IMR-90 (cell line): ENCODE data around the gene ROBO3. TPM values are rescaled to one million over a fixed set of nuclear protein-coding genes. Genes with fewer than 3 reads are reported as not detected.
A peak's percentile ranks its signal among the peaks of the same experiment; 100 is the strongest.

Experiments used
- ATAC-seq: fragments of 200-7000 bp; cut with Tn5 transposase; 2 replicates; pipeline ENCODE4 v1.9.1; 2020; ENCODE audit warnings: low read depth, mild to moderate bottlenecking, moderate library complexity
- BruUV-seq: library from RNA; stranded (reverse); fragments of 400-500 nt; replicated peaks from 2 replicates; lab custom pipeline; 2021; lab: Mats Ljungman, UMichigan
- CTCF ChIA-PET: fragments of 300-600 bp; formaldehyde crosslinking; extraction: SDS; loops from one replicate; lab custom pipeline; 2021; ENCODE audit warnings: antibody characterized with exemption; lab: Yijun Ruan, JAX
- POLR2A ChIA-PET: fragments of 300-600 bp; sonication (Branson Sonifier 250); formaldehyde crosslinking; loops from one replicate; lab custom pipeline; 2022; ENCODE audit warnings: antibody characterized with exemption; ENCODE audit not compliant: unreplicated experiment; lab: Charles Lee
- DNase-seq: peaks from one replicate; pipeline ENCODE4 v3.0.0; 2013
- H2AFZ ChIP-seq: replicated peaks from 2 replicates; pipeline ENCODE3; 2013; ENCODE audit warnings: low read length, mild to moderate bottlenecking; ENCODE audit not compliant: poor library complexity
- H2AK5ac ChIP-seq: 2 replicates; pipeline ENCODE4 v1.6.1; 2013; ENCODE audit warnings: low read depth, low read length, inconsistent platforms
- H2AK9ac ChIP-seq: replicated peaks from 2 replicates; pipeline ENCODE3; 2013; ENCODE audit warnings: mild to moderate bottlenecking, low read depth, low read length, moderate library complexity; ENCODE audit not compliant: poor library complexity
- H2BK120ac ChIP-seq: 2 replicates; pipeline ENCODE4 v1.6.1; 2013; ENCODE audit warnings: low read depth, low read length, inconsistent platforms
- H2BK15ac ChIP-seq: 3 replicates; pipeline ENCODE4 v1.6.1; 2013; ENCODE audit warnings: low read depth, low read length, inconsistent platforms
- H2BK20ac ChIP-seq: 2 replicates; pipeline ENCODE4 v1.6.1; 2013; ENCODE audit warnings: low read depth, mild to moderate bottlenecking, inconsistent platforms, low read length, moderate library complexity
- H2BK5ac ChIP-seq: 2 replicates; pipeline ENCODE4 v1.6.1; 2013; ENCODE audit warnings: mild to moderate bottlenecking, low read depth, low read length, inconsistent platforms; ENCODE audit not compliant: poor library complexity, severe bottlenecking
- H3K14ac ChIP-seq: replicated peaks from 2 replicates; pipeline ENCODE4 v1.6.1; 2013; ENCODE audit warnings: low read depth, low read length, inconsistent platforms
- H3K18ac ChIP-seq: 2 replicates; pipeline ENCODE4 v1.6.1; 2013; ENCODE audit warnings: low read depth, low read length, control low read depth
- H3K23ac ChIP-seq: 2 replicates; pipeline ENCODE4 v1.6.1; 2013; ENCODE audit warnings: low read depth, low read length, inconsistent platforms
- H3K27ac ChIP-seq: 2 replicates; pipeline ENCODE4 v1.5.1; 2013; ENCODE audit warnings: mild to moderate bottlenecking, control low read depth, low read length; ENCODE audit not compliant: insufficient read depth
- H3K27me3 ChIP-seq: 2 replicates; pipeline ENCODE4 v1.6.1; 2013; ENCODE audit warnings: low read length; ENCODE audit not compliant: control insufficient read depth, insufficient read depth
- H3K36me3 ChIP-seq: 2 replicates; pipeline ENCODE4 v1.6.1; 2013; ENCODE audit warnings: low read length, mixed read lengths; ENCODE audit not compliant: control insufficient read depth, insufficient read depth
- H3K4ac ChIP-seq: 2 replicates; pipeline ENCODE4 v1.6.1; 2013; ENCODE audit warnings: low read depth, low read length, inconsistent platforms
- H3K4me1 ChIP-seq: 2 replicates; pipeline ENCODE4 v1.6.1; 2013; ENCODE audit warnings: low read length, mixed read lengths; ENCODE audit not compliant: control insufficient read depth, insufficient read depth
- H3K4me2 ChIP-seq: 2 replicates; pipeline ENCODE4 v1.6.1; 2013; ENCODE audit warnings: low read depth, mild to moderate bottlenecking, control low read depth, low read length, moderate library complexity
- H3K4me3 ChIP-seq: 2 replicates; pipeline ENCODE4 v1.5.1; 2013; ENCODE audit warnings: low read depth, mild to moderate bottlenecking, control low read depth, low read length, moderate library complexity; ENCODE audit not compliant: insufficient read depth
- H3K56ac ChIP-seq: 2 replicates; pipeline ENCODE4 v1.6.1; 2013; ENCODE audit warnings: low read length, inconsistent platforms; ENCODE audit not compliant: insufficient read depth; ENCODE audit errors: extremely low read depth
- H3K79me1 ChIP-seq, 2 experiments: 2 replicates each; pipeline ENCODE4 v1.6.1; 2013; ENCODE audit warnings: low read length in 2 of 2, inconsistent platforms in 1 of 2, low read depth in 1 of 2
- H3K9ac ChIP-seq: 2 replicates; pipeline ENCODE4 v1.6.1; 2013; ENCODE audit warnings: low read depth, low read length, control low read depth
- H3K9me1 ChIP-seq: 2 replicates; pipeline ENCODE4 v1.6.1; 2013; ENCODE audit warnings: low read length, inconsistent platforms; ENCODE audit not compliant: insufficient read depth
- H3K9me3 ChIP-seq: 2 replicates; pipeline ENCODE4 v1.6.1; 2013; ENCODE audit warnings: low read length; ENCODE audit not compliant: control insufficient read depth, insufficient read depth
- H4K20me1 ChIP-seq: 2 replicates; pipeline ENCODE4 v1.6.1; 2013; ENCODE audit warnings: low read length, inconsistent platforms; ENCODE audit not compliant: insufficient read depth
- H4K5ac ChIP-seq: 2 replicates; pipeline ENCODE4 v1.6.1; 2013; ENCODE audit warnings: mild to moderate bottlenecking, low read depth, low read length, control low read depth
- H4K8ac ChIP-seq, 2 experiments: 2 replicates each; pipeline ENCODE4 v1.6.1; 2013; ENCODE audit warnings: low read depth in 2 of 2, low read length in 2 of 2, control low read depth in 1 of 2, inconsistent platforms in 1 of 2
- H4K91ac ChIP-seq: 2 replicates; pipeline ENCODE4 v1.6.1; 2013; ENCODE audit warnings: low read depth, low read length, inconsistent platforms; ENCODE audit not compliant: insufficient read depth
- BHLHE40 ChIP-seq: fragments of 150-350 bp; IDR thresholded peaks from 2 replicates; pipeline ENCODE4 v1.6.1; 2016; ENCODE audit warnings: mild to moderate bottlenecking, low read depth, low read length
- CHD1 ChIP-seq: IDR thresholded peaks from 2 replicates; pipeline ENCODE4 v1.6.1; 2012; ENCODE audit warnings: low read depth, low read length, improper control_type of control experiment
- FOS ChIP-seq: fragments of 150-350 bp; IDR thresholded peaks from 2 replicates; pipeline ENCODE4 v1.6.1; 2016; ENCODE audit warnings: low read depth, low read length
- MAFK ChIP-seq: IDR thresholded peaks from 2 replicates; pipeline ENCODE4 v1.6.1; 2012; ENCODE audit warnings: low read depth, low read length, improper control_type of control experiment
- MAZ ChIP-seq: IDR thresholded peaks from 2 replicates; pipeline ENCODE4 v1.6.1; 2012; ENCODE audit warnings: low read depth, mild to moderate bottlenecking, low read length, improper control_type of control experiment, moderate library complexity, borderline replicate concordance
- MXI1 ChIP-seq: IDR thresholded peaks from 2 replicates; pipeline ENCODE4 v1.6.1; 2012; ENCODE audit warnings: low read depth, mild to moderate bottlenecking, low read length, moderate library complexity, borderline replicate concordance
- POLR2A ChIP-seq: IDR thresholded peaks from 2 replicates; pipeline ENCODE4 v1.6.1; 2012; ENCODE audit warnings: mild to moderate bottlenecking, low read depth, low read length
- RCOR1 ChIP-seq: IDR thresholded peaks from 2 replicates; pipeline ENCODE4 v1.6.1; 2012; ENCODE audit warnings: mild to moderate bottlenecking, low read length, improper control_type of control experiment; ENCODE audit not compliant: insufficient replicate concordance
- SMC3 ChIP-seq: fragments of 150-350 bp; IDR thresholded peaks from 2 replicates; pipeline ENCODE4 v1.6.1; 2016; ENCODE audit warnings: low read depth, mild to moderate bottlenecking, antibody characterized with exemption, low read length, moderate library complexity
- WGBS, 2 experiments: methylation state at CpG; one replicate each; pipeline versions ENCODE4 v1.1.5 to v1.1.7; 2013; ENCODE audit warnings: missing lambda C conversion rate in 2 of 2; ENCODE audit not compliant: insufficient read length in 1 of 2; ENCODE audit errors: extremely low coverage in 2 of 2; 5-methylcytosine and 5-hydroxymethylcytosine counted together
- dilution Hi-C: fragments of 300-500 bp; cut with HindIII; formaldehyde crosslinking; loops from one replicate; pipeline ENCODE4 v1.14.3; 2018; ENCODE audit warnings: low sequenced_read_pairs; ENCODE audit not compliant: unreplicated experiment
- in situ Hi-C: fragments of 300-500 bp; cut with MboI; formaldehyde crosslinking; loops from 3 replicates; pipeline ENCODE4 v1.14.3; 2019; ENCODE audit warnings: low sequenced_read_pairs, inconsistent platforms, mixed read lengths
- intact Hi-C: fragments of 100-400 bp; cut with micrococcal nuclease; formaldehyde crosslinking; loops from 2 replicates; pipeline ENCODE4 v1.10.0; 2022
- polyA plus RNA-seq, 3 experiments: library from polyadenylated mRNA; depleted of rRNA; stranded (reverse); fragments of >200 nt; gene quantifications; 2 replicates each; pipeline ENCODE4 v1.2.3, GENCODE V29; 2012; ENCODE audit warnings: low replicate concordance in 1 of 3
- total RNA-seq: library from RNA; depleted of rRNA; stranded (reverse); fragments of >200 nt; gene quantifications from 2 replicates; pipeline ENCODE4 v1.2.3, GENCODE V29; 2012
- TF ChIP-seq, protein P1 (sequence below): fragments of 150-350 bp; IDR thresholded peaks from 2 replicates; pipeline ENCODE4 v1.6.1; 2017; ENCODE audit warnings: mild to moderate bottlenecking, antibody characterized with exemption, low read length, low read depth
- TF ChIP-seq, protein P2 (sequence below): fragments of 150-350 bp; IDR thresholded peaks from 2 replicates; pipeline ENCODE4 v1.6.1; 2016; ENCODE audit warnings: low read depth, mild to moderate bottlenecking, low read length, moderate library complexity, borderline replicate concordance
- TF ChIP-seq, protein P3 (sequence below): conservative IDR thresholded peaks from 2 replicates; pipeline ENCODE4 v1.5.1; 2012; ENCODE audit warnings: mild to moderate bottlenecking, low read depth, low read length, improper control_type of control experiment

Gene ROBO3
- total and polyA plus RNA-seq, 2 of the 4 experiments (the other 2 are of a cell fraction), result 12.0 to 54.1 TPM

DNA sequence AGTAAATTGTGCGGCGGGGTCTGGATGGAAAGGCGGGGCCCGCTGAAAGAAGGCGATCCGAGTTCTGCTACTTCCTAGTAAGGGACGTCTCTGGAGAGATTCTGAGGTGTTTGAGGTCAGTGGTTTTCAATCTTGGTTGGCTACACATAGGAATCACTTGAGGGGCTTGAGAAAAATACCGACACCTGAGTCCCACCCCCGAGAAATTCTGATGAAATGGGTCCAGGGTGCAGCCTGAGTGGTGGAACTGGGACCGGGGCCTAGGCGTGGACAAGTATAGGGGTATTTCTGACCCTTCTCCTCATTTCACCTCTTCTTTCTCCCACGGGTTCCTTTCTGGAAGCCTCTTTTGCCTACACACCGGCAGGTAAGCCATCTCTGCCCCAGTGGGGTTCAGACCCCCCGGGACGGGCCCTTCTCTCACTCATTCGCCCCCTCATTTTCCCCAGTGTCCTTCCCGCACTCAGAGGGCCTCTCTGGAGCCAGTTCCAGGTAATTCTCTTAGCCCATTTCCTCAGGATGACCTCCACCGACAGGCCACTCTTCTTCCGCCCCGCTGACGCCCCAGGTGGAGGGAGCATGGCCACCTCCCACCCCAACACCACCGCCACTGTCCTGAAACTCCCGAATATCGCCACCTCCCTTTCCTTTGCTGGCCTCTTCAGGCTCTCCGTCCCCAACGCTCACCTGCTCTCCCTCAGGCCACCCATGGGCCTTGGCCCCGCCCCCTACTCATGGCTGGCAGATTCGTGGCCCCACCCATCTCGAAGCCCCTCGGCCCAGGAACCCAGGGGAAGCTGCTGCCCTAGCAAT lies 11.8 kb downstream of the ROBO3 start:
- ATAC-seq, result no peak
- WGBS, 2 experiments, result 12% methylated on average over 11 of the region's 30 CpGs; no CpG with 5 or more reads in 1 of the 2 experiments
- intact Hi-C loops, result loop anchor here (1.0 to 10.0 kb wide), 4 partner anchors 44 to 528 kb away; partner anchors contain the start of gene CCDC15
- TSS peak; percentile 72 for BruUV-seq
- Histone ChIP-seq H3K9ac (peak overlapping the region; percentile 59), H2BK15ac (peak overlapping the region; percentile 57; the same call in 2 of the 3 replicates), H3K79me1 (peaks cover 6 to 21% of the 10 kb centered on the region in 2 experiments; a peak in 3 of 4 replicates), H2BK120ac (no peak overlapping the region), H3K4me2 (peak overlapping the region; percentile 57), H3K56ac (peak overlapping the region; percentile 50), H3K4me1 (peaks cover 3% of the 10 kb centered on the region), H3K23ac (0 out of 2 replicates have a peak overlapping the region, but pooled peaks have one; percentile 2), H3K4me3 (peak overlapping the region; percentile 58), H3K27ac (peak overlapping the region; percentile 9; the same call in 1 of the 2 replicates), H4K5ac (peak overlapping the region; percentile 52; the same call in 1 of the 2 replicates), H4K8ac (peak overlapping the region; percentile 80 to 84), H3K9me1 (no peaks in the 10 kb centered on the region; the same call in 1 of the 2 replicates), H3K14ac (peak overlapping the region; percentile 38; the same call in 1 of the 2 replicates), H2AK5ac (peak overlapping the region; percentile 92), H3K36me3 (no peaks in the 10 kb centered on the region), H3K18ac (0 out of 2 replicates have a peak overlapping the region, but pooled peaks have one; percentile 4), H2AFZ (peak overlapping the region; percentile 99), H4K91ac (peak overlapping the region; percentile 36; the same call in 1 of the 2 replicates), H3K27me3 (peaks cover 16% of the 10 kb centered on the region), H2BK5ac (no peak overlapping the region), H4K20me1 (no peaks in the 10 kb centered on the region), H3K4ac (peak overlapping the region; percentile 24), H2BK20ac (no peak overlapping the region), H3K9me3 (no peaks in the 10 kb centered on the region), H2AK9ac (peak overlapping the region; percentile 89)
- CTCF ChIA-PET, result interaction anchor here (0.6 to 1.5 kb wide), 17 partner anchors 10 to 575 kb away, joined by 3 to 19 read pairs (median 4); partner anchors contain the start of genes CCDC15 and ROBO3
- POLR2A ChIA-PET, result interaction anchor here (0.6 to 1.0 kb wide), 3 partner anchors 8 to 78 kb away, joined by 3 to 6 read pairs (median 3); partner anchors contain the start of gene CCDC15
- in situ Hi-C loops, result loop anchor here (5.0 kb wide), 1 partner anchor 75 kb away; the partner anchor contains the start of gene CCDC15
- no peak for DNase-seq
- dilution Hi-C loops, result no loop called here
- no peak for TF ChIP-seq BHLHE40
- TF ChIP-seq, protein P1, sequence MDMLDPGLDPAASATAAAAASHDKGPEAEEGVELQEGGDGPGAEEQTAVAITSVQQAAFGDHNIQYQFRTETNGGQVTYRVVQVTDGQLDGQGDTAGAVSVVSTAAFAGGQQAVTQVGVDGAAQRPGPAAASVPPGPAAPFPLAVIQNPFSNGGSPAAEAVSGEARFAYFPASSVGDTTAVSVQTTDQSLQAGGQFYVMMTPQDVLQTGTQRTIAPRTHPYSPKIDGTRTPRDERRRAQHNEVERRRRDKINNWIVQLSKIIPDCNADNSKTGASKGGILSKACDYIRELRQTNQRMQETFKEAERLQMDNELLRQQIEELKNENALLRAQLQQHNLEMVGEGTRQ, result no peak
- TF ChIP-seq MXI1, result no peak
- TF ChIP-seq MAFK, result no peak
- TF ChIP-seq, protein P2, sequence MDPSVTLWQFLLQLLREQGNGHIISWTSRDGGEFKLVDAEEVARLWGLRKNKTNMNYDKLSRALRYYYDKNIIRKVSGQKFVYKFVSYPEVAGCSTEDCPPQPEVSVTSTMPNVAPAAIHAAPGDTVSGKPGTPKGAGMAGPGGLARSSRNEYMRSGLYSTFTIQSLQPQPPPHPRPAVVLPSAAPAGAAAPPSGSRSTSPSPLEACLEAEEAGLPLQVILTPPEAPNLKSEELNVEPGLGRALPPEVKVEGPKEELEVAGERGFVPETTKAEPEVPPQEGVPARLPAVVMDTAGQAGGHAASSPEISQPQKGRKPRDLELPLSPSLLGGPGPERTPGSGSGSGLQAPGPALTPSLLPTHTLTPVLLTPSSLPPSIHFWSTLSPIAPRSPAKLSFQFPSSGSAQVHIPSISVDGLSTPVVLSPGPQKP, result no peak
- no peak for TF ChIP-seq POLR2A
- TF ChIP-seq FOS, result no peak
- no peak for TF ChIP-seq RCOR1
- TF ChIP-seq CHD1, result no peak
- TF ChIP-seq MAZ, result no peak
- TF ChIP-seq, protein P3, sequence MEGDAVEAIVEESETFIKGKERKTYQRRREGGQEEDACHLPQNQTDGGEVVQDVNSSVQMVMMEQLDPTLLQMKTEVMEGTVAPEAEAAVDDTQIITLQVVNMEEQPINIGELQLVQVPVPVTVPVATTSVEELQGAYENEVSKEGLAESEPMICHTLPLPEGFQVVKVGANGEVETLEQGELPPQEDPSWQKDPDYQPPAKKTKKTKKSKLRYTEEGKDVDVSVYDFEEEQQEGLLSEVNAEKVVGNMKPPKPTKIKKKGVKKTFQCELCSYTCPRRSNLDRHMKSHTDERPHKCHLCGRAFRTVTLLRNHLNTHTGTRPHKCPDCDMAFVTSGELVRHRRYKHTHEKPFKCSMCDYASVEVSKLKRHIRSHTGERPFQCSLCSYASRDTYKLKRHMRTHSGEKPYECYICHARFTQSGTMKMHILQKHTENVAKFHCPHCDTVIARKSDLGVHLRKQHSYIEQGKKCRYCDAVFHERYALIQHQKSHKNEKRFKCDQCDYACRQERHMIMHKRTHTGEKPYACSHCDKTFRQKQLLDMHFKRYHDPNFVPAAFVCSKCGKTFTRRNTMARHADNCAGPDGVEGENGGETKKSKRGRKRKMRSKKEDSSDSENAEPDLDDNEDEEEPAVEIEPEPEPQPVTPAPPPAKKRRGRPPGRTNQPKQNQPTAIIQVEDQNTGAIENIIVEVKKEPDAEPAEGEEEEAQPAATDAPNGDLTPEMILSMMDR, result no peak
- no peak for TF ChIP-seq SMC3
